ENCODE data around the gene SBF2. TPM values are rescaled to one million over a fixed set of nuclear protein-coding genes. Genes with fewer than 3 reads are reported as not detected.

SBF2 gene
- polyA plus RNA-seq, 1 donor from 2014 or later, result 53.4 TPM

- Histone ChIP-seq H3K27me3 (ENCODE audit: insufficient read depth, low read depth, low read length) (peaks cover 7% of the 10 kb centered on the region), H3K4me3 (ENCODE audit: low read length) (no peak overlapping the region), H3K9me3 (ENCODE audit: low read length) (no peaks in the 10 kb centered on the region), H3F3A (ENCODE audit: insufficient read depth, low read length, poor library complexity, severe bottlenecking) (no peaks in the 10 kb centered on the region), H4K20me1 (ENCODE audit: insufficient read depth) (no peaks in the 10 kb centered on the region), H3K79me2 (replicated peaks; ENCODE audit: insufficient read depth, low read length) (no peaks in the 10 kb centered on the region), H3K9me2 (ENCODE audit: insufficient read depth, low read length) (no peaks in the 10 kb centered on the region), H2AFZ (ENCODE audit: low read depth, low read length) (no peak overlapping the region), H3K27ac (ENCODE audit: low read length) (no peak overlapping the region), H3K9ac (ENCODE audit: low read length) (no peak overlapping the region), H3K4me2 (ENCODE audit: low read length) (no peak overlapping the region), H3K36me3 (ENCODE audit: insufficient read depth, low read length) (no peaks in the 10 kb centered on the region)
- no peak for TF ChIP-seq SMC3 (conservative IDR thresholded peaks at IDR 0.05; ENCODE audit: poor library complexity)
- no peak for TF ChIP-seq POLR2AphosphoS5 (IDR thresholded peaks at IDR 0.05)
- TF ChIP-seq RAD21 (conservative IDR thresholded peaks at IDR 0.05), result no peak
- no peak for TF ChIP-seq MXI1 (conservative IDR thresholded peaks at IDR 0.05; ENCODE audit: poor library complexity, severe bottlenecking)
- TF ChIP-seq REST (IDR thresholded peaks at IDR 0.05; ENCODE audit: borderline replicate concordance), result no peak
- no peak for TF ChIP-seq EZH2 (IDR thresholded peaks at IDR 0.05; ENCODE audit: borderline replicate concordance, insufficient read depth, low read length, poor library complexity, severe bottlenecking)
- TF ChIP-seq TAF1 (IDR thresholded peaks at IDR 0.05; ENCODE audit: low read depth), result no peak
- no peak for TF ChIP-seq EP300 (conservative IDR thresholded peaks at IDR 0.05; ENCODE audit: poor library complexity, severe bottlenecking)
- TF ChIP-seq CTCF (IDR thresholded peaks at IDR 0.05; ENCODE audit: poor library complexity, severe bottlenecking), result no peak
Observed at GRCh38 chr11:9755561-9756185, 538.3 kb downstream of the SBF2 start.

- Histone ChIP-seq H3K79me2 (replicated peaks; ENCODE audit: insufficient read depth, low read length) (no peaks in the 10 kb centered on the region), H3K9me2 (ENCODE audit: insufficient read depth, low read length) (no peaks in the 10 kb centered on the region), H4K20me1 (ENCODE audit: insufficient read depth) (no peaks in the 10 kb centered on the region), H3K27me3 (ENCODE audit: insufficient read depth, low read depth, low read length) (peaks cover 7% of the 10 kb centered on the region), H3F3A (ENCODE audit: insufficient read depth, low read length, poor library complexity, severe bottlenecking) (no peaks in the 10 kb centered on the region), H3K9ac (ENCODE audit: low read length) (no peak overlapping the region), H3K27ac (ENCODE audit: low read length) (no peak overlapping the region), H3K36me3 (ENCODE audit: insufficient read depth, low read length) (no peaks in the 10 kb centered on the region), H2AFZ (ENCODE audit: low read depth, low read length) (no peak overlapping the region), H3K9me3 (ENCODE audit: low read length) (no peaks in the 10 kb centered on the region), H3K4me3 (ENCODE audit: low read length) (no peak overlapping the region), H3K4me2 (ENCODE audit: low read length) (no peak overlapping the region)
- no peak for TF ChIP-seq MXI1 (conservative IDR thresholded peaks at IDR 0.05; ENCODE audit: poor library complexity, severe bottlenecking)
- no peak for TF ChIP-seq SMC3 (conservative IDR thresholded peaks at IDR 0.05; ENCODE audit: poor library complexity)
Observed at GRCh38 chr11:9754010-9754471, 540.0 kb downstream of the SBF2 start.
